ENCODE data around the gene TAF1.

Gene TAF1

DNA sequence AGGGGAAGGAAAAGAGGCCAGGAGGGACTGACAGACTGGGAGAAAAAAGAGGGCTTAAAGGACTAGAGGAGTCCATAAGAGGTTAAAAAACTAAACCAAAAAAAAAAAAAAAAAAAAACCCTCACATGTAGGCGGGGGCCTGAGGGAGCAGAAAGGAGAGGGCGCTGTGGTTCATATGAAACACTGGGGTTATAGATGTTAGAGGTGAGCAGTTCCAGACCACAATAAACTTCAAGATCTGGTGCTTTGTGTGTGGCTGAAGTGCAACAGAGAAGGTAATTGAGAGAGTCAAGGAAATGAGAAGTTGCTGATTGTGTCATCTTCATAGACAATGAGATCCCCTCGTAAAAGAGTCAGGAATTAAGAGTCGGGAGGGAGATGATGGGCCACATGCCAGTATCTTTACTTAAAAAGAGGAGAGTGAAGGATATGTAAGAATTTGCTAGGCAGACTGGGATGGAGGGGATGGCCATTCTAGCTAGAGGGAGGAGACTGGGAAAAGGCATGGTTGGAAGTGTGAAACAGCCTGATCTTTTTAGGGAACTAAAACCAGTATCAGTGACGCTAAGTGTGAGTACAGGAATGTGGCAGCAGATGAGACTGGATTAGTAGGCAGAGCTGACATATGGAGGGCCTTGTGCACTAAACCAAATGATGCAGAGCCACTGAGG, 148.3 kb downstream of the TAF1 start:
- no peak for DNase-seq

DNA sequence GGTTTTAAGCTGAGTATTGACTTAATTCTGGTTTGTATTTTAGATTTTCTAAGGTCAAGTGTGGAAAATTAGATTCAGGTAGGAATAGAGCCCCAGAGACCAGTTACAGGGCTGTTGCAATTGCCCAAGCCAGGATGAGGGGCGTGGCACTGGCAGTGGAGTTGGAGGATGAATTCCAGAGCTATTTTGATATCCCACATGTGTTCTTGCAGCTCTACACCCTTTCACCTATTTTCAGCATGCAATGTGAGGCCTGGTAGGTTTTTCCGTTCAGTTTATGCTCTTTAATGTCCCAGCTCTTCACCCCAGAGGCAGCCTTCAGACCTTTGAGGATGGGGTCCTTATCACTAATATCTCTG, 148.9 kb downstream of the TAF1 start:
- no peak for DNase-seq
